A673 (cell line): ENCODE results near the gene MSI2. TPM values are rescaled to one million over a fixed set of nuclear protein-coding genes. Genes with fewer than 3 reads are reported as not detected.

Source experiments
- BruUV-seq: library from RNA; stranded (reverse); fragments of 400-500 nt; replicated peaks from 2 replicates; lab custom pipeline; 2021; lab: Mats Ljungman, UMichigan
- CTCF ChIA-PET: fragments of 300-600 bp; sonication (Branson Sonifier 250); formaldehyde crosslinking; loops from one replicate; lab custom pipeline; 2022; ENCODE audit warnings: antibody characterized with exemption; lab: Charles Lee
- POLR2A ChIA-PET: fragments of 300-600 bp; sonication (Branson Sonifier 250); formaldehyde crosslinking; loops from one replicate; lab custom pipeline; 2022; ENCODE audit warnings: antibody characterized with exemption; ENCODE audit not compliant: low non-redundant PET; lab: Charles Lee
- DNase-seq: peaks from one replicate; pipeline ENCODE4 v3.0.0-alpha.2; 2015; ENCODE audit warnings: low spot score
- H3K27ac ChIP-seq: fragments of 200-600 bp; sonication (generic); 2 replicates; pipeline ENCODE4 v1.5.1; 2016; ENCODE audit warnings: mixed run types, low read depth, mild to moderate bottlenecking, mixed read lengths, antibody characterized with exemption, low read length; ENCODE audit not compliant: poor library complexity, severe bottlenecking
- H3K27me3 ChIP-seq: fragments of 200-600 bp; sonication (generic); replicated peaks from 2 replicates; pipeline ENCODE4 v1.6.1; 2017; ENCODE audit warnings: mixed run types, low read depth, mild to moderate bottlenecking, mixed read lengths, antibody characterized with exemption, low read length; ENCODE audit not compliant: insufficient read depth, poor library complexity
- H3K36me3 ChIP-seq: fragments of 200-600 bp; sonication (generic); 2 replicates; pipeline ENCODE4 v1.6.1; 2016; ENCODE audit warnings: mixed run types, mild to moderate bottlenecking, mixed read lengths, antibody characterized with exemption, low read length; ENCODE audit not compliant: insufficient read depth, poor library complexity, severe bottlenecking
- H3K4me1 ChIP-seq: fragments of 200-600 bp; sonication (generic); 2 replicates; pipeline ENCODE4 v1.6.1; 2017; ENCODE audit warnings: mixed run types, mild to moderate bottlenecking, mixed read lengths, antibody characterized with exemption, low read length; ENCODE audit not compliant: insufficient read depth, poor library complexity, severe bottlenecking
- H3K4me3 ChIP-seq: fragments of 200-600 bp; sonication (generic); 2 replicates; pipeline ENCODE4 v1.5.1; 2016; ENCODE audit warnings: low read depth, mixed run types, mild to moderate bottlenecking, mixed read lengths, low read length; ENCODE audit not compliant: poor library complexity, severe bottlenecking
- H3K9me3 ChIP-seq: fragments of 200-600 bp; sonication (generic); 2 replicates; pipeline ENCODE4 v1.6.1; 2016; ENCODE audit warnings: mixed run types, low read depth, mild to moderate bottlenecking, mixed read lengths, antibody characterized with exemption, low read length; ENCODE audit not compliant: poor library complexity, severe bottlenecking
- EZH2 ChIP-seq: fragments of 200-600 bp; sonication (generic); IDR thresholded peaks from 2 replicates; pipeline ENCODE4 v1.6.1; 2017; ENCODE audit warnings: borderline replicate concordance, low read depth, mild to moderate bottlenecking, mixed read lengths, antibody characterized with exemption, low read length; ENCODE audit not compliant: poor library complexity, severe bottlenecking
- intact Hi-C: fragments of 100-400 bp; cut with micrococcal nuclease; formaldehyde crosslinking; loops from one replicate; pipeline ENCODE4 v1.10.0; 2022; ENCODE audit not compliant: unreplicated experiment
- total RNA-seq: library from RNA; stranded (reverse); gene quantifications from 2 replicates; pipeline ENCODE4 v1.2.3, GENCODE V29; 2021
- TF ChIP-seq, protein P1 (sequence below): fragments of 300-800, 200-600 bp; sonication (generic); conservative IDR thresholded peaks from 2 replicates; pipeline ENCODE4 v1.5.1; 2017; ENCODE audit warnings: low read depth, mild to moderate bottlenecking, antibody characterized with exemption, low read length, moderate library complexity, mixed read lengths

MSI2 gene
- total RNA-seq, 1 experiment from 2014 or later, result 108 TPM

DNA sequence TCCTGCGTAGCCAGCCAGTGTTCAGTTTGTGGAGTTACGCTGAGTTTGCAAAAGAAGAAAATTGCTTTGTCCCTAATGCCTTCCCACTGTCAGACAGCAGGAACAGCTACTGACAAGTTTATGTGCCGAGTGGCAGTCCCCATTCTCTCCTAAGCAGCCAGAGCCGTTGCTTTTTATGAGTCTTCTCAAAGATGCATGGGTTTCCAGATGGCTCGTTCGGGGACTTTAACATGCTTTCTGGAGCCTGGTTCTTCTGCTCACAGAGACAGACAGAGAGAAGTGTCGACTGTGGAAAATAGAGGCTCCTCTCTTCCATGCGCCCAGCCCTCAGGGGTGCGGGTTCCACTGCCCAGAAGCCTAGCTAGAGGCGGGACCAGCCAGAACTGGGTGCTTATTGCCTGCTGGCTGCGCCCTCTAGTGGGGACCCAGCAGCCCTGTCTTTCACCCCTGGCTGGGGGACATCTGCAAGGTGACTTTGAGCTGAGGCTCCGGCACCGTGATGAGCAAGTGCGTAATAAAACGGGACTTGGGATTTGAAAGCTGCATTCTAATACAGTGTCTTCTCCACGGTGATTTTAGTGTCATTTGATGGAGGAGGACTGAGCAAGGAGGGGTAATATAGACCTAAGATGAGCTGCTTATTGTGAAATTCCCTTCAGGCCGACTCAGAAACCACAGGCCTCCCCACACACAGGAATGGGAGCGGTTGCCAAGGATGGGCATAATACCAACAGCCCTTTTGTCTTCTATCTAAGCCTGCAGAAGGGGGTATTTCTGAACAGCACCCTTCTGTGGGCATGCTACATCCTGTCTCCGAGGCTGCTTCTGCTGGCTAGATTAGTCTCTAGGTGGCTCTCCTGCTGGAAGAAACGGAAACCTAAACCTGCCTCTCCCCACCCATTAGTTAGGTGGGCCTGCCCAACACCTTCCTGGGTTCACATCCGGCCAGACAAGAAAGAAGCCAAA lies 415.6 kb downstream of the MSI2 start:
- DNase-seq, result peak; percentile 82
- Histone ChIP-seq H3K27ac (no peak overlapping the region), H3K4me3 (no peak overlapping the region), H3K27me3 (no peaks in the 10 kb centered on the region), H3K4me1 (peaks cover 5% of the 10 kb centered on the region), H3K36me3 (no peaks in the 10 kb centered on the region), H3K9me3 (no peaks in the 10 kb centered on the region)
- ChIA-PET CTCF (interaction anchor here (0.5 to 3.0 kb wide), 23 partner anchors 9 to 1812 kb away, joined by 3 to 51 read pairs (median 4); partner anchors contain the start of gene MSI2), POLR2A (interaction anchor here (0.6 to 0.7 kb wide), 2 partner anchors 11 to 428 kb away, joined by 3 read pairs; no protein-coding TSS in a partner anchor)
- no TSS peak for BruUV-seq
- TF ChIP-seq, protein P1, sequence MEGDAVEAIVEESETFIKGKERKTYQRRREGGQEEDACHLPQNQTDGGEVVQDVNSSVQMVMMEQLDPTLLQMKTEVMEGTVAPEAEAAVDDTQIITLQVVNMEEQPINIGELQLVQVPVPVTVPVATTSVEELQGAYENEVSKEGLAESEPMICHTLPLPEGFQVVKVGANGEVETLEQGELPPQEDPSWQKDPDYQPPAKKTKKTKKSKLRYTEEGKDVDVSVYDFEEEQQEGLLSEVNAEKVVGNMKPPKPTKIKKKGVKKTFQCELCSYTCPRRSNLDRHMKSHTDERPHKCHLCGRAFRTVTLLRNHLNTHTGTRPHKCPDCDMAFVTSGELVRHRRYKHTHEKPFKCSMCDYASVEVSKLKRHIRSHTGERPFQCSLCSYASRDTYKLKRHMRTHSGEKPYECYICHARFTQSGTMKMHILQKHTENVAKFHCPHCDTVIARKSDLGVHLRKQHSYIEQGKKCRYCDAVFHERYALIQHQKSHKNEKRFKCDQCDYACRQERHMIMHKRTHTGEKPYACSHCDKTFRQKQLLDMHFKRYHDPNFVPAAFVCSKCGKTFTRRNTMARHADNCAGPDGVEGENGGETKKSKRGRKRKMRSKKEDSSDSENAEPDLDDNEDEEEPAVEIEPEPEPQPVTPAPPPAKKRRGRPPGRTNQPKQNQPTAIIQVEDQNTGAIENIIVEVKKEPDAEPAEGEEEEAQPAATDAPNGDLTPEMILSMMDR, result peak; percentile 98
- TF ChIP-seq EZH2, result no peak
- intact Hi-C loops, result loop anchor here (1.0 to 5.0 kb wide), 3 partner anchors 75 to 429 kb away; no protein-coding TSS in a partner anchor

DNA sequence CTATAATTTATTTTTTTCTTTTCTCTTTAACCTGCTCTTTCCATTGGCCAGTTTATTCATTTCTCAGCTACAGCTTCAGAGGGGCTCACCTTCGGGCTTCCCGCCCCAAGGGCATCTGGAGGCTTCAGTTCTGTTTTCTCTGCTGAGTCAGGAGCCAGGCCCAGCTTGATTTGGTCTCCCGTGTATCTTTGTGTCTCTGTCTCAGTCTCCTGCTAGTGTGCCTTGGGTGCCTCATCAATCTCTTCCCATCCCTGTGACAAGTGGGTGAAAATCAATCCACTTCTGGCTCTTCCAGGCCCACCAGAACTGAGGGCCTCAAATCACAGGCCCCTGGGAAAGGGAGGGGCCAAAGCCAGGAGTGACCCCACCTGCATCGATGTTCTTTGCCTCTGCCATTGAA lies 416.6 kb downstream of the MSI2 start:
- Histone ChIP-seq H3K4me3 (no peak overlapping the region), H3K36me3 (no peaks in the 10 kb centered on the region), H3K27me3 (no peaks in the 10 kb centered on the region), H3K4me1 (peaks cover 5% of the 10 kb centered on the region), H3K27ac (no peak overlapping the region), H3K9me3 (no peaks in the 10 kb centered on the region)
- TF ChIP-seq, protein P1, result no peak
- no peak for TF ChIP-seq EZH2
- no TSS peak for BruUV-seq
- ChIA-PET CTCF (interaction anchor here (0.5 to 3.0 kb wide), 3 partner anchors 12 to 429 kb away, joined by 4 to 51 read pairs (median 5); no protein-coding TSS in a partner anchor), POLR2A (no interaction called here)
- intact Hi-C loops, result loop anchor here (2.0 to 5.0 kb wide), 2 partner anchors 76 to 430 kb away; no protein-coding TSS in a partner anchor
- no peak for DNase-seq

DNA sequence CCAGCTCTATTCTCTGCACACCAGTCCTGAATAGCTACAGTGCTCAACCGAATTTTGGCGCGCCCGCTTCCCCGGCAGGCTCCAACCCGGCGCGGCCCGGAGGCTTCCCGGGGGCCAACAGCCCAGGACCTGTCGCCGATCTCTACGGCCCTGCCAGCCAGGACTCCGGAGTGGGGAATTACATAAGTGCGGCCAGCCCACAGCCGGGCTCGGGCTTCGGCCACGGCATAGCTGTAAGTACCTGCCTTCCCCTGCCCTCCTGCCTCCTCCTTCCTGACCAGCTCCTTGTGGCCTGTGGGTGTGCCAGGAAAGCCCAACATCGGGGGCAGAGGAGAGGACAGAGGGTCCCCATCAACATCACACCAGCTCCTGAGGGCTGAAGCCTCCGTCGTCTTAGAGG lies 418.6 kb downstream of the MSI2 start:
- H3K4me1 ChIP-seq, result peaks cover 5% of the 10 kb centered on the region
- H3K4me3 ChIP-seq, result no peak overlapping the region
- no peak for TF ChIP-seq EZH2
- TF ChIP-seq, protein P1, result no peak
- intact Hi-C loops, result loop anchor here (5.0 kb wide), 1 partner anchor 78 kb away; no protein-coding TSS in a partner anchor
- no peak for DNase-seq
- no peak overlapping the region for H3K27ac ChIP-seq
- no peaks in the 10 kb centered on the region for H3K27me3 ChIP-seq
- BruUV-seq, result no TSS peak
- POLR2A ChIA-PET, result no interaction called here
- no peaks in the 10 kb centered on the region for H3K36me3 ChIP-seq
- no peaks in the 10 kb centered on the region for H3K9me3 ChIP-seq
- CTCF ChIA-PET, result interaction anchor here (0.5 to 1.0 kb wide), 2 partner anchors 36 to 432 kb away, joined by 3 to 6 read pairs; no protein-coding TSS in a partner anchor
